Inflammatory macrophage (primary cell): Measurements from ENCODE around the gene WDR62.

ENCODE experiments used
- DNase-seq, 2 donors: peaks; one replicate each; pipeline ENCODE4 v3.0.0-alpha.2; 2020 to 2022
- total RNA-seq, 18 experiments: gene quantifications; one replicate each; lab custom pipeline; 2026; ENCODE audit warnings: mixed read lengths in 6 of 18, inconsistent platforms in 2 of 18; lab: John Stamatoyannopoulos, UW

Gene WDR62
- total RNA-seq = 2.1 to 20.4 (median 10.8) reads per million in 18 experiments

- peak; percentile 96 for DNase-seq
These were observed at the start of gene WDR62 for GRCh38 chr19:36054733-36055686. Gene WDR62 (plus strand): TSS chr19:36054897. CDS start chr19:36054972, 75 bp downstream.

GRCh38 chr19:36006955-36007354 lies 47.7 kb upstream of the WDR62 start:
- DNase-seq = no peak

- no peak for DNase-seq
These were observed 46.2 kb upstream of the WDR62 start, which contains the start of gene SYNE4 for GRCh38 chr19:36008336-36008978. Gene SYNE4 (minus strand): TSS chr19:36008813. CDS start chr19:36008681, 132 bp downstream.

- peak; percentile 55 to 69 for DNase-seq
These were observed 45.5 kb upstream of the WDR62 start for GRCh38 chr19:36009220-36009619.

GRCh38 chr19:36009633-36010379 lies 44.9 kb upstream of the WDR62 start:
- DNase-seq = no peak

GRCh38 chr19:36010402-36010801 lies 44.3 kb upstream of the WDR62 start:
- DNase-seq = no peak

- no peak for DNase-seq
These were observed 41.3 kb upstream of the WDR62 start for GRCh38 chr19:36013280-36014011.

- peak; percentile 100 for DNase-seq
These were observed 40.4 kb upstream of the WDR62 start, which contains the start of gene ALKBH6 for GRCh38 chr19:36014012-36014924. Gene ALKBH6 (minus strand): TSS chr19:36014213. CDS start chr19:36013397, 816 bp downstream.

GRCh38 chr19:36019061-36019670 lies 35.5 kb upstream of the WDR62 start:
- DNase-seq = no peak

GRCh38 chr19:36023432-36023831 lies 31.3 kb upstream of the WDR62 start:
- DNase-seq = no peak

- no peak for DNase-seq
These were observed 29.2 kb upstream of the WDR62 start for GRCh38 chr19:36025541-36025940.

GRCh38 chr19:36026091-36026876 lies 28.4 kb upstream of the WDR62 start:
- no peak for DNase-seq

- no peak for DNase-seq
These were observed 27.0 kb upstream of the WDR62 start for GRCh38 chr19:36027696-36028095.

- no peak for DNase-seq
These were observed 26.2 kb upstream of the WDR62 start for GRCh38 chr19:36028313-36029041.

- DNase-seq = no peak
These were observed 24.2 kb upstream of the WDR62 start for GRCh38 chr19:36030264-36031148.

GRCh38 chr19:36031308-36031707 lies 23.4 kb upstream of the WDR62 start:
- DNase-seq = no peak

- DNase-seq = no peak
These were observed 22.2 kb upstream of the WDR62 start, which contains the start of gene CLIP3 for GRCh38 chr19:36032251-36033104. Gene CLIP3 (minus strand): TSS chr19:36032873. CDS start chr19:36032357, 516 bp downstream.
